Natural killer cell (primary cell): Measurements from ENCODE around the gene FPR2. TPM values are rescaled to one million over a fixed set of nuclear protein-coding genes. Genes with fewer than 3 reads are reported as not detected.

Source experiments
- ATAC-seq, 3 donors: fragments of 150-1000 bp in 2 of 3; fragments of 200-7000 bp in 1 of 3; cut with Tn5 transposase; 1 replicate in 1 of 3; 2 replicates in 2 of 3; pipeline ENCODE4 v1.10.0; 2021; ENCODE audit warnings: mild to moderate bottlenecking in 2 of 3, moderate library complexity in 2 of 3
- DNase-seq, 2 donors: peaks; one replicate each; pipeline versions ENCODE4 v3.0.0 to v3.0.0-alpha.2; 2013 to 2021; ENCODE audit warnings: mixed read lengths in 1 of 2
- H3K27ac ChIP-seq: one replicate; pipeline ENCODE4 v1.5.1; 2013; ENCODE audit warnings: mild to moderate bottlenecking, low read length
- H3K27me3 ChIP-seq: one replicate; pipeline ENCODE4 v1.6.1; 2013; ENCODE audit warnings: low read length; ENCODE audit not compliant: control insufficient read depth, insufficient read depth
- H3K36me3 ChIP-seq: one replicate; pipeline ENCODE4 v1.6.1; 2013; ENCODE audit warnings: low read length; ENCODE audit not compliant: control insufficient read depth, insufficient read depth
- H3K4me1 ChIP-seq: one replicate; pipeline ENCODE4 v1.6.1; 2013; ENCODE audit warnings: low read length; ENCODE audit not compliant: control insufficient read depth, insufficient read depth
- H3K4me3 ChIP-seq: one replicate; pipeline ENCODE4 v1.5.1; 2013; ENCODE audit warnings: low read length
- H3K9me3 ChIP-seq: one replicate; pipeline ENCODE4 v1.6.1; 2013; ENCODE audit warnings: low read length; ENCODE audit not compliant: control insufficient read depth, insufficient read depth
- H3K27ac Mint-ChIP-seq, 2 donors: one replicate each; pipeline ENCODE4 v1.8.0; 2022; ENCODE audit warnings: mild to moderate bottlenecking in 2 of 2, mixed read lengths in 2 of 2, moderate library complexity in 1 of 2
- H3K27me3 Mint-ChIP-seq, 2 donors: one replicate each; pipeline ENCODE4 v1.8.0; 2022; ENCODE audit warnings: low read depth in 2 of 2, mixed read lengths in 2 of 2
- H3K36me3 Mint-ChIP-seq: one replicate; pipeline ENCODE4 v1.8.0; 2022; ENCODE audit warnings: mixed read lengths
- H3K4me1 Mint-ChIP-seq, 2 donors: one replicate each; pipeline ENCODE4 v1.8.0; 2022; ENCODE audit warnings: mixed read lengths in 2 of 2
- H3K4me3 Mint-ChIP-seq: one replicate; pipeline ENCODE4 v1.8.0; 2022; ENCODE audit warnings: mild to moderate bottlenecking, moderate library complexity, mixed read lengths
- H3K9me3 Mint-ChIP-seq, 2 donors: one replicate each; pipeline ENCODE4 v1.8.0; 2022; ENCODE audit warnings: mixed read lengths in 2 of 2
- CTCF ChIP-seq: fragments of 200-600 bp; IDR thresholded peaks from one replicate; pipeline ENCODE4 v1.8.0; 2022; ENCODE audit warnings: antibody characterized with exemption
- WGBS: methylation state at CpG from one replicate; pipeline ENCODE4 v1.1.7; 2013; ENCODE audit warnings: missing lambda C conversion rate; ENCODE audit not compliant: insufficient coverage; 5-methylcytosine and 5-hydroxymethylcytosine counted together
- intact Hi-C: fragments of 100-400 bp; cut with micrococcal nuclease; formaldehyde crosslinking; loops from one replicate; pipeline ENCODE4 v1.14.2; 2022
- total RNA-seq, 4 donors: library from RNA; stranded (reverse); fragments of 120-200 nt in 1 of 4; gene quantifications; one replicate each; pipeline versions ENCODE4 v1.2.3 to v1.2.4, GENCODE V29; 2013 to 2022

FPR2 gene
- total RNA-seq, 3 donors from 2014 or later (not counting 1 experiment from before 2014, with no cell fraction given): 0.28 to 2.1 (median 0.59) TPM

DNA sequence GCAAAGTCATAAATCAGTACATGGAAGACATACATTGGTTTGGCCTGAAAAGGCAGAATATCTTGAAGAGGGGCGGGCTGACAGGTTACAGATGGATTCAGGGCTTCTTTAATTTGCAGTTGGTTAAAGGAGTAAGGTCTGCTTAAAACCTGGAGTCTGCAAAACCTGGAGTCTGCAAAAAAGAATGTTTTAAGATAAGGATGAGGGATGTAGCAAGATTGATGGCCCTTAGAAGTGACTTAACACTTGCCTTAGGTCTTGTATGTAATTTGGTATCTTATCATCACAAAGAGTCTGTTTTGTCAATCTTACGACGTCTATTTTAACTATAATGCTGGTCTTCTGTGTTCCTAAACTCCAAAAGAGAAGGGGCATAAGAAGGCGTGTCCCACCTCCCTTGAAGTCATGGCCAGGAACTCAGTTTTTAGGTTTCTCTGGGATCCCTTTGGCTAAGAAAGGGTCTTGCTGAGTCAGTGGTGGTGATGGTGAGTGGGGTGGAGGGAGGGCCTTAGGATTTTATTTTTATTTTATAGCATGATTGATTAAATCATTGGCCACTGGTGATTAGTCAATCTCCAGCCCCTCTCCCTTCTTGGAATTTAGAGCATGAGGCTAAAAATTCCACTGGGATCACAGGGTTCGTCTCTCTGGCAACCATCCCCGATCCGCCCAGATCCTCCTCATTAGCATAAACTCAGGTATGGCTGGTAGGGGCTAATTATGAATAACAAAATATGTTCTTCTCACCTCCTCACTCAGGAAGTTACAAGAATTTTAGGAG, 27.0 kb upstream of the FPR2 start:
- Histone ChIP-seq H3K4me3 (no peak overlapping the region), H3K27me3 (no peaks in the 10 kb centered on the region), H3K4me1 (no peaks in the 10 kb centered on the region), H3K36me3 (no peaks in the 10 kb centered on the region), H3K27ac (no peak overlapping the region), H3K9me3 (peaks cover 8% of the 10 kb centered on the region)
- DNase-seq (no peak), ATAC-seq (no peak)
- TF ChIP-seq CTCF: no peak
- peaks cover 2 to 4% of the 10 kb centered on the region in 2 donors for H3K9me3 Mint-ChIP-seq
- no peaks in the 10 kb centered on the region for H3K36me3 Mint-ChIP-seq
- intact Hi-C loops: no loop called here
- H3K27ac Mint-ChIP-seq: no peak overlapping the region
- no peak overlapping the region for H3K4me3 Mint-ChIP-seq
- 86% methylated on average over 4 of the region's 7 CpGs for WGBS
- H3K27me3 Mint-ChIP-seq: peaks cover under 1 to 22% of the 10 kb centered on the region in 2 donors
- H3K4me1 Mint-ChIP-seq: no peaks in the 10 kb centered on the region

GRCh38 chr19:51735759-51736449, 25.1 kb upstream of the FPR2 start:
- no peak for TF ChIP-seq CTCF
- Histone ChIP-seq H3K4me1 (no peaks in the 10 kb centered on the region), H3K4me3 (no peak overlapping the region), H3K36me3 (no peaks in the 10 kb centered on the region), H3K9me3 (peaks cover 3% of the 10 kb centered on the region), H3K27me3 (no peaks in the 10 kb centered on the region), H3K27ac (no peak overlapping the region)
- Mint-ChIP-seq H3K9me3 (peaks cover under 1 to 2% of the 10 kb centered on the region in 2 donors), H3K4me3 (no peak overlapping the region), H3K27ac (no peak overlapping the region), H3K4me1 (no peaks in the 10 kb centered on the region), H3K27me3 (peaks cover 4 to 22% of the 10 kb centered on the region in 2 donors), H3K36me3 (no peaks in the 10 kb centered on the region)
- DNase-seq (peak in 1 of 2 donors; percentile 17), ATAC-seq (peak in 2 of 3 donors; percentile 60 to 93)
- 18% methylated on average over 10 of the region's 10 CpGs for WGBS
- intact Hi-C loops: no loop called here

- Histone ChIP-seq H3K27ac (no peak overlapping the region), H3K4me1 (no peaks in the 10 kb centered on the region), H3K27me3 (no peaks in the 10 kb centered on the region), H3K36me3 (no peaks in the 10 kb centered on the region), H3K9me3 (no peaks in the 10 kb centered on the region), H3K4me3 (no peak overlapping the region)
- intact Hi-C loops: no loop called here
- H3K27ac Mint-ChIP-seq: no peak overlapping the region
- peaks cover 4 to 22% of the 10 kb centered on the region in 2 donors for H3K27me3 Mint-ChIP-seq
- ATAC-seq (no peak), DNase-seq (no peak)
- H3K36me3 Mint-ChIP-seq: no peaks in the 10 kb centered on the region
- TF ChIP-seq CTCF: no peak
- no peaks in the 10 kb centered on the region for H3K9me3 Mint-ChIP-seq
- 97% methylated on average over 2 of the region's 3 CpGs for WGBS
- H3K4me1 Mint-ChIP-seq: no peaks in the 10 kb centered on the region
- no peak overlapping the region for H3K4me3 Mint-ChIP-seq
Observed at GRCh38 chr19:51737389-51737788, 23.6 kb upstream of the FPR2 start.
